Neural progenitor cell (in vitro differentiated cells): ENCODE measurements around the gene ZMIZ1.

Experiments
- EZH2 ChIP-seq: fragments of 200-600 bp; sonication (generic); IDR thresholded peaks from 2 replicates; pipeline ENCODE4 v1.6.1; 2017; ENCODE audit warnings: antibody characterized with exemption, mild to moderate bottlenecking, moderate library complexity
- EZH2phosphoT487 ChIP-seq: fragments of 200-600 bp; sonication (generic); IDR thresholded peaks from 2 replicates; pipeline ENCODE4 v1.6.1; 2017; ENCODE audit warnings: antibody characterized with exemption
- TF ChIP-seq, protein P1 (sequence below): fragments of 200-600 bp; sonication (generic); IDR thresholded peaks from 2 replicates; pipeline ENCODE4 v1.5.1; 2017; ENCODE audit warnings: antibody characterized with exemption, mild to moderate bottlenecking

DNA sequence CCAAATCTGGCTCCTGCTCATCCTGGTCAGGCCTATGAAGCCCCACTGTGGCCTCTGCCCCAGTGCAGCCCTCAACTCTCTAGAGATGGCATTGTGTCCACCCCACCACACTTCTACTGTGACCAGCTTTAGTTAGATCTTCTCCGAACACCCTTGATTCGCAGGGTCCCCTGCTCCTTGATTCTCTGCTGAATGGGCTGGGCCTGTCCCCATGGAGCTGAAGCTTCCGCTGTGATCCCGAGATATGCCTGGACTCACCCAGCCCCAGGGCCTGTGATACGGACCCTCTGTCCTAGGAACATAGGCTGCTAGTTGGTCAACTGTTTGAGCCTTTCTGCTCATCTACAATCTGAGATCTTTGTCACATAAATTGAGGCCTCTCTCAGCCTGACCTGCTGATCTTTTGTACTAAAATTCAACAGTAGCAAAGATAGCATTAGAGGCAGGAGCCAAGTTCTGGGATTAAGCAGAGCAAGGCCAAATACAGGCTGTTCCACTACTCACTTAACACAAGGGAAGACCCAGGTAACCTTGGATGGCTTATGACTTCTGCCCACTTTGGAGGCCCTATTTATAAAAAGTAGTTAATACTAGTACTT, 272.0 kb downstream of the ZMIZ1 start:
- TF ChIP-seq, protein P1, sequence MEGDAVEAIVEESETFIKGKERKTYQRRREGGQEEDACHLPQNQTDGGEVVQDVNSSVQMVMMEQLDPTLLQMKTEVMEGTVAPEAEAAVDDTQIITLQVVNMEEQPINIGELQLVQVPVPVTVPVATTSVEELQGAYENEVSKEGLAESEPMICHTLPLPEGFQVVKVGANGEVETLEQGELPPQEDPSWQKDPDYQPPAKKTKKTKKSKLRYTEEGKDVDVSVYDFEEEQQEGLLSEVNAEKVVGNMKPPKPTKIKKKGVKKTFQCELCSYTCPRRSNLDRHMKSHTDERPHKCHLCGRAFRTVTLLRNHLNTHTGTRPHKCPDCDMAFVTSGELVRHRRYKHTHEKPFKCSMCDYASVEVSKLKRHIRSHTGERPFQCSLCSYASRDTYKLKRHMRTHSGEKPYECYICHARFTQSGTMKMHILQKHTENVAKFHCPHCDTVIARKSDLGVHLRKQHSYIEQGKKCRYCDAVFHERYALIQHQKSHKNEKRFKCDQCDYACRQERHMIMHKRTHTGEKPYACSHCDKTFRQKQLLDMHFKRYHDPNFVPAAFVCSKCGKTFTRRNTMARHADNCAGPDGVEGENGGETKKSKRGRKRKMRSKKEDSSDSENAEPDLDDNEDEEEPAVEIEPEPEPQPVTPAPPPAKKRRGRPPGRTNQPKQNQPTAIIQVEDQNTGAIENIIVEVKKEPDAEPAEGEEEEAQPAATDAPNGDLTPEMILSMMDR: no peak
- TF ChIP-seq EZH2 (no peak), EZH2phosphoT487 (no peak)
